Measurements from ENCODE around the gene TRPM7. TPM values are rescaled to one million over a fixed set of nuclear protein-coding genes. Genes with fewer than 3 reads are reported as not detected.

TRPM7 gene
- total and polyA plus RNA-seq, 9 donors = 12.4 to 57.2 (median 40.4) TPM

GRCh38 chr15:50676799-50677483 is 9.7 kb downstream of the TRPM7 start:
- H3K9me3 ChIP-seq = no peaks in the 10 kb centered on the region
- 75 to 82% (median 81%) methylated on average over 6 of the region's 6 CpGs for WGBS, 3 donors
- no peak overlapping the region for H3K4me3 ChIP-seq
- intact Hi-C loops (cut with DNase I) = loop anchor here (5.0 to 10.0 kb wide), 3 partner anchors 198 to 518 kb away; partner anchors contain the start of gene AP4E1 (in 1 of the 4)
- no peaks in the 10 kb centered on the region for H3K36me3 ChIP-seq
- H3K4me1 ChIP-seq (ENCODE audit: insufficient read depth) = peaks cover 1% of the 10 kb centered on the region
- H3K27me3 ChIP-seq = no peaks in the 10 kb centered on the region
- DNase-seq = no peak
- TF ChIP-seq CTCF (IDR thresholded peaks at IDR 0.05) (no peak), POLR2A (IDR thresholded peaks at IDR 0.05) (no peak), EP300 (IDR thresholded peaks at IDR 0.05) (no peak)
- no peak overlapping the region for H3K27ac ChIP-seq

DNA sequence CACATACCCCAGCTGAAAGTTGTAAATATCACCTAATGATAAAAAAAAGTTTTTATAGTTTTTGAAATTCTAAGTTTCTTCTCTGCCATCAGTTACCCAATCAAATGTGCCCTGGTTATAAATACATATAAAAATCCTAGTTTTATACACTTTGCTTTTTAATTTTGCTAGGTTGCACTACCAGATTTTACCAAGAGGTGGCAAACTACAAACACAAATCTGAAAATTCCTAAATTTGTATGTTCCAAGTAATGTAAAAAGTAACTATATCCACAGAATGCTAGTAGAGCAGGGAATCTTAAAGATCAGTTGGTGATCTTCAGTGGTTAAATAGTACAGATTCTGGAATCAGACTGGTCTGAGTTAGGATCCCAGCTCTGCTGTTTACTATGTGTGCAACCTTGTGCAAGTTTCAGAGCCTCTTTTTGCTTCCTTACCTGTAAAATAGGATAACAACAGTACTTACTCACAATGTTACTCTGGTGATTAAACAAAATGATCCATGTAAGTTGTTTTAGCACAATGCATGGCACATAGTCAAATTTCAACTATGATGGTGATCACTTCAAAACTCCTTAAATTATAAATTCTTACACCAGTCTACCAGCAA is 11.0 kb downstream of the TRPM7 start:
- intact Hi-C loops (cut with DNase I) = loop anchor here (5.0 to 10.0 kb wide), 3 partner anchors 199 to 519 kb away; partner anchors contain the start of gene AP4E1 (in 1 of the 4)
- DNase-seq = no peak
- Histone ChIP-seq H3K27me3 (no peaks in the 10 kb centered on the region), H3K36me3 (no peaks in the 10 kb centered on the region), H3K27ac (no peak overlapping the region), H3K9me3 (no peaks in the 10 kb centered on the region), H3K4me1 (ENCODE audit: insufficient read depth) (peaks cover 1% of the 10 kb centered on the region), H3K4me3 (no peak overlapping the region)
- TF ChIP-seq CTCF (IDR thresholded peaks at IDR 0.05) = peak; percentile 43 to 70 (median 60)
- no peak for TF ChIP-seq POLR2A (IDR thresholded peaks at IDR 0.05)
- TF ChIP-seq EP300 (IDR thresholded peaks at IDR 0.05) = no peak

DNA sequence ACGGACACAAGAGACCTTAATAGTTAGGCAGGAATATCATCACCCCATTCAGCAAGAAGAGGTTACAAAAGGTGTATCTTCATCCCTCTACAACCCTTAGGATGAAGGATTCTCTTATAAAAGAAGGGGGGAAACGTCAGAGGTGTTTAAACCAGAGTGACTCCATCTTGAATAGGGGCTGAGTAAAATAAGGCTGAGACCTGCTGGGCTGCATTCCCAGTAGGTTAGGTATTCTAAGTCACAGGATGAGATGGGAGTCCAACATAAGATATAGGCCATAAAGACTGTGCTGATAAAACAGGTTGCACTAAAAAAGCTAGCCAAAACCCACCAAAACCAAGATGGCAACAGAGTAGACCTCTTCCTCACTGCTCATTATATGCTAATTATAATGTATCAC is 16.5 kb downstream of the TRPM7 start:
- WGBS, 3 donors = 73 to 85% (median 79%) methylated on average over 2 of the region's 2 CpGs

DNA sequence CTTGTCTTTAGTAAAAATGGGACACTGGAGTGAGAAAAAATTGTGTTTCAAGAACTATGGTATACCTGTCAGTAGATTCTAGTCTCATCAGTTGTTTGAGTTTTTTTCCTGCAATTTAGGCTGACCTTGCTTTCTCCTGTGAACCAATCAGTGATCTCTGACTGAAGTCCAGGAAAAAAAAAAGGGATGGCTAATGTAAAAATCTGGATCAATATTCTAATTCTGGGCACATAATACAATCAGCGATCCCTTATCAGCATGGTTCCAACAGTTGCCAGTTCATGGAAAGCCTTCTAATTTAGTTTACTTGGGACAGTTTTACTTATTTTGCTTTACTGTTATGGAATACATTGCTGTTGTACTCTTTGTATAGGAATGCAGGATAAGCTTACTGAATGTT is 17.0 kb downstream of the TRPM7 start:
- H3K27me3 ChIP-seq = no peaks in the 10 kb centered on the region
- intact Hi-C loops (cut with DNase I) = loop anchor here (5.0 to 10.0 kb wide), 3 partner anchors 205 to 525 kb away; no protein-coding TSS in a partner anchor
- H3K4me3 ChIP-seq = no peak overlapping the region
- WGBS, 3 donors = 90 to 95% (median 90%) methylated on average over 1 of the region's 1 CpG
- no peaks in the 10 kb centered on the region for H3K36me3 ChIP-seq
- DNase-seq = no peak
- no peaks in the 10 kb centered on the region for H3K4me1 ChIP-seq (ENCODE audit: insufficient read depth)
- TF ChIP-seq EP300 (IDR thresholded peaks at IDR 0.05) (no peak), POLR2A (IDR thresholded peaks at IDR 0.05) (no peak), CTCF (IDR thresholded peaks at IDR 0.05) (no peak)
- no peaks in the 10 kb centered on the region for H3K9me3 ChIP-seq
- no peak overlapping the region for H3K27ac ChIP-seq

More for the DNA sequence above, 16.5 kb downstream of the TRPM7 start:
- DNase-seq = no peak
- Histone ChIP-seq H3K4me1 (ENCODE audit: insufficient read depth) (no peaks in the 10 kb centered on the region), H3K36me3 (no peaks in the 10 kb centered on the region), H3K9me3 (no peaks in the 10 kb centered on the region), H3K27me3 (no peaks in the 10 kb centered on the region), H3K4me3 (no peak overlapping the region), H3K27ac (no peak overlapping the region)
- TF ChIP-seq CTCF (IDR thresholded peaks at IDR 0.05) = no peak
- no peak for TF ChIP-seq EP300 (IDR thresholded peaks at IDR 0.05)
- TF ChIP-seq POLR2A (IDR thresholded peaks at IDR 0.05) = no peak
- intact Hi-C loops (cut with DNase I) = loop anchor here (5.0 to 10.0 kb wide), 3 partner anchors 205 to 525 kb away; no protein-coding TSS in a partner anchor
